HepG2 (cell line): ENCODE measurements around the gene PRDM11. TPM values are rescaled to one million over a fixed set of nuclear protein-coding genes. Genes with fewer than 3 reads are reported as not detected.

ENCODE experiments used
- ATAC-seq: fragments of 200-7000 bp; cut with Tn5 transposase; 3 replicates; pipeline ENCODE4 v1.9.1; 2020; ENCODE audit warnings: mild to moderate bottlenecking, moderate library complexity
- BruUV-seq: library from RNA; stranded (reverse); fragments of 400-500 nt; replicated peaks from 2 replicates; lab custom pipeline; 2021; lab: Mats Ljungman, UMichigan
- CTCF ChIA-PET: fragments of 300-600 bp; formaldehyde crosslinking; extraction: SDS; loops from one replicate; lab custom pipeline; 2021; ENCODE audit warnings: low total read pairs, inconsistent platforms, low intra/inter-chr PET ratio; lab: Yijun Ruan, JAX
- POLR2A ChIA-PET: fragments of 350-600 bp; sonication (Branson Sonifier 250); formaldehyde crosslinking; loops from one replicate; lab custom pipeline; 2020; ENCODE audit warnings: antibody characterized with exemption, inconsistent platforms; lab: Yijun Ruan, JAX
- DNase-seq: peaks from one replicate; pipeline ENCODE4 v3.0.0-alpha.2; 2015; ENCODE audit warnings: low spot score
- FAIRE-seq: peaks from 3 replicates; lab custom pipeline; 2011; peaks lifted over from hg19 to GRCh38; lab: Jason Lieb, UNC
- H2AFZ ChIP-seq: one replicate; pipeline ENCODE4 v1.6.1; 2011; ENCODE audit warnings: low read length, inconsistent platforms
- H3K27ac ChIP-seq: fragments of 300-600 bp; 3 replicates; pipeline ENCODE4 v1.8.0; 2011; ENCODE audit warnings: mixed run types, mild to moderate bottlenecking, mixed read lengths, low read length, inconsistent platforms; ENCODE audit not compliant: insufficient read depth; ENCODE audit errors: extremely low read length
- H3K27me3 ChIP-seq, 2 experiments: fragments of 200-600 bp in 1 of 2; 2 replicates in 1 of 2; 3 replicates in 1 of 2; pipeline versions ENCODE4 v1.6.0 to v1.8.0; 2011; ENCODE audit warnings: low read length in 2 of 2, mild to moderate bottlenecking in 2 of 2, moderate library complexity in 2 of 2, inconsistent platforms in 1 of 2; ENCODE audit not compliant: insufficient read depth in 2 of 2, control insufficient read depth in 1 of 2
- H3K36me3 ChIP-seq, 2 experiments: fragments of 200-600 bp in 1 of 2; replicated peaks in 1 of 2; 2 replicates in 1 of 2; 3 replicates in 1 of 2; pipeline versions ENCODE4 v1.5.1 to v1.8.0; 2011; ENCODE audit warnings: low read length in 2 of 2, inconsistent platforms in 1 of 2; ENCODE audit not compliant: insufficient read depth in 2 of 2, control insufficient read depth in 1 of 2
- H3K4me1 ChIP-seq: 2 replicates; pipeline ENCODE4 v1.5.1; 2012; ENCODE audit warnings: low read length, inconsistent platforms; ENCODE audit not compliant: insufficient read depth
- H3K4me2 ChIP-seq: 2 replicates; pipeline ENCODE4 v1.6.0; 2011; ENCODE audit warnings: low read depth, low read length, inconsistent platforms
- H3K4me3 ChIP-seq, 3 experiments: fragments of 200-600 bp in 1 of 3; sonication (generic), shearing (Covaris generic) in 1 of 3; replicated peaks in 1 of 3; 2 replicates each; pipeline ENCODE4 v1.5.1; 2011 to 2016; ENCODE audit warnings: low read length in 3 of 3, inconsistent platforms in 2 of 3, low read depth in 2 of 3, mild to moderate bottlenecking in 2 of 3, control low read depth in 1 of 3, mixed read lengths in 1 of 3; ENCODE audit not compliant: insufficient read depth in 1 of 3
- H3K79me2 ChIP-seq: one replicate; pipeline ENCODE4 v1.6.1; 2011; ENCODE audit warnings: low read length, inconsistent platforms; ENCODE audit not compliant: insufficient read depth
- H3K9ac ChIP-seq: 2 replicates; pipeline ENCODE4 v1.6.0; 2011; ENCODE audit warnings: mild to moderate bottlenecking, low read depth, low read length, inconsistent platforms; ENCODE audit not compliant: insufficient read depth
- H3K9me3 ChIP-seq: 2 replicates; pipeline ENCODE4 v1.5.1; 2012; ENCODE audit warnings: mild to moderate bottlenecking, low read length
- H4K20me1 ChIP-seq: 2 replicates; pipeline ENCODE4 v1.6.0; 2011; ENCODE audit warnings: inconsistent platforms, mild to moderate bottlenecking, low read length, moderate library complexity; ENCODE audit not compliant: insufficient read depth
- GTF3A ChIP-seq: sonication (generic); formaldehyde crosslinking; conservative IDR thresholded peaks from 2 replicates; pipeline ENCODE4 v1.4.0; 2020; ENCODE audit warnings: mild to moderate bottlenecking, missing genetic modification reagents
- HNF4G ChIP-seq, 2 experiments: sonication (generic) in 1 of 2; formaldehyde crosslinking in 1 of 2; IDR thresholded peaks; 2 replicates each; pipeline versions ENCODE4 v1.4.0 to v1.6.1; 2011 to 2020; ENCODE audit warnings: borderline replicate concordance in 2 of 2, low read depth in 2 of 2, mild to moderate bottlenecking in 2 of 2, low read length in 1 of 2, missing genetic modification reagents in 1 of 2, moderate library complexity in 1 of 2
- MAFF ChIP-seq: IDR thresholded peaks from 2 replicates; pipeline ENCODE4 v1.6.1; 2011; ENCODE audit warnings: low read depth, low read length, improper control_type of control experiment
- MBD4 ChIP-seq: IDR thresholded peaks from 2 replicates; pipeline ENCODE4 v1.6.1; 2012; ENCODE audit warnings: low read length, inconsistent platforms, borderline replicate concordance
- NRL ChIP-seq: sonication (generic); formaldehyde crosslinking; IDR thresholded peaks from 2 replicates; pipeline ENCODE4 v1.5.0; 2020; ENCODE audit warnings: missing genetic modification reagents, mild to moderate bottlenecking, moderate library complexity, borderline replicate concordance
- PHF21A ChIP-seq: sonication (generic); formaldehyde crosslinking; IDR thresholded peaks from 2 replicates; pipeline ENCODE4 v1.5.0; 2020; ENCODE audit warnings: mild to moderate bottlenecking, missing genetic modification reagents
- POLR2AphosphoS5 ChIP-seq: IDR thresholded peaks from 2 replicates; pipeline ENCODE4 v1.6.1; 2012; ENCODE audit warnings: low read depth, low read length
- RFXAP ChIP-seq: sonication (generic); formaldehyde crosslinking; IDR thresholded peaks from 2 replicates; pipeline ENCODE4 v1.4.0; 2020; ENCODE audit warnings: missing genetic modification reagents, borderline replicate concordance
- YEATS4 ChIP-seq: sonication (generic); formaldehyde crosslinking; IDR thresholded peaks from 2 replicates; pipeline ENCODE4 v1.4.0; 2020; ENCODE audit warnings: missing genetic modification reagents, borderline replicate concordance
- ZNF629 ChIP-seq: sonication (generic); formaldehyde crosslinking; conservative IDR thresholded peaks from 2 replicates; pipeline ENCODE4 v1.5.0; 2020; ENCODE audit warnings: missing genetic modification reagents
- ZNF83 ChIP-seq: sonication (generic); formaldehyde crosslinking; IDR thresholded peaks from 2 replicates; pipeline ENCODE4 v1.4.0; 2020; ENCODE audit warnings: missing genetic modification reagents, mild to moderate bottlenecking, borderline replicate concordance
- WGBS: methylation state at CpG from one replicate; pipeline ENCODE4 v1.1.6; 2017; ENCODE audit warnings: low lambda C conversion rate; 5-methylcytosine and 5-hydroxymethylcytosine counted together
- in situ Hi-C: cut with HindIII; loops from 2 replicates; pipeline ENCODE4 v1.10.0; 2017; ENCODE audit warnings: low pct_unique_long_range_greater_than_20kb; ENCODE audit not compliant: extremely low pct_ligation_motif_present
- intact Hi-C: fragments of 100-400 bp; cut with micrococcal nuclease; formaldehyde crosslinking; loops from one replicate; pipeline ENCODE4 v1.10.0; 2022; ENCODE audit not compliant: unreplicated experiment
- polyA plus RNA-seq, 8 experiments: library from polyadenylated mRNA; depleted of rRNA in 3 of 8; stranded (reverse) in 7 of 8; unstranded in 1 of 8; fragments of >200 nt; fragmentation: Illumina TruSeq in 4 of 8; extraction: Trizol in 4 of 8; gene quantifications; 2 replicates each; pipeline versions ENCODE4 v1.2.1 to v1.2.3, GENCODE V29; 2011 to 2016; ENCODE audit warnings: low read depth in 4 of 8, missing spikeins in 1 of 8, mixed read lengths in 1 of 8; ENCODE audit not compliant: insufficient read depth in 1 of 8
- total RNA-seq, 5 experiments: library from RNA; depleted of rRNA; stranded (reverse); fragments of >200 nt; fragmentation: Illumina TruSeq; extraction: Trizol; gene quantifications; 2 replicates each; pipeline ENCODE4 v1.2.3, GENCODE V29; 2016; ENCODE audit warnings: low read depth in 1 of 5
- TF ChIP-seq, protein P1 (sequence below): sonication (generic); formaldehyde crosslinking; IDR thresholded peaks from 2 replicates; pipeline ENCODE4 v1.8.0; 2022; ENCODE audit warnings: missing genetic modification reagents, mild to moderate bottlenecking, inconsistent platforms, borderline replicate concordance
- TF ChIP-seq, protein P2 (sequence below): sonication (generic); formaldehyde crosslinking; IDR thresholded peaks from 2 replicates; pipeline ENCODE4 v1.4.0; 2020; ENCODE audit warnings: mild to moderate bottlenecking, missing genetic modification reagents, borderline replicate concordance
- TF ChIP-seq, protein P3 (sequence below): sonication (generic); formaldehyde crosslinking; IDR thresholded peaks from 2 replicates; pipeline ENCODE4 v1.5.0; 2020; ENCODE audit warnings: mild to moderate bottlenecking, missing genetic modification reagents

Gene PRDM11
- total and polyA plus RNA-seq, 2 of the 13 experiments (the other 11 are each of a cell fraction or from before 2014, with no cell fraction given), result 3.4 to 4.7 TPM

DNA sequence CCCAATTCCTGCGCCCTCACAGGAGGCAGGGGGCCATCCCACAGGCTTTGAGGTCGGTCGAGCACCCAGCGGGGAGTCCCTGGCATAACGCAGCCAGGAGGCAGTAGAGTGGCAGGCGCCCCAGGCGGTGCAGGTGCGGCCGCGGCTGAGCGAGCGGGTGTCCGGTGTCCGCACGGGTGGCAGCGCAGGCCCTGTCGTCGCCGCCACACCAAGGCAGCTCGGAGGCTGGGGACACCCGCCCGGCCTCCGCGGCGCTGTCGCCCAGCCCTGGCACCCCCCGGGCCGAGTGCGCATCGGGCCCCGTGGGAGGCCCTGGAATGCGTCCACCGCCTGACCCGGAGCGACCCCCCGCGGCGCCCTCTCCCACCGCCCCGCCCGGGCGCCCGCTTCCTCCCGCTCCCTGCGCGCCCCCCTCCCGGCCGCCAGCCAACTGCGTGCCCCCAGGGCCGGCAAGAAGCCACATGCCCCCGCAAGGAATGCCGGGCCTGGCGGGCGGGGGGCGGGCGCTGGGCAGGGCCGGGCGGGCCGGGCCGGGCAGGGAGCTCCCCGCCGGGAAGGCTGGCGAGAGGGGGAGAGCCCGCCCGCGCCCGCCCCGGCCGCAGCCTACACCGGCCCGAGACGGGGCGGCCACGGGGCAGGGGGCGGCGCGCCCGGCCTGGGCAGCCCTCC lies 33.9 kb downstream of the PRDM11 start (continued):
- TF ChIP-seq YEATS4 (CRISPR knock-in tag) (0 out of 2 replicates have a peak, but pooled peaks have one; percentile 11), ZNF629 (CRISPR knock-in tag) (no peak), HNF4G (IDR thresholded peaks at IDR 0.05; ENCODE audit: borderline replicate concordance, low read depth, low read length) (no peak), HNF4G (CRISPR knock-in tag; IDR thresholded peaks at IDR 0.05; ENCODE audit: borderline replicate concordance, low read depth) (0 out of 2 replicates have a peak, but pooled peaks have one; percentile 27), RFXAP (no peak), MAFF (no peak)

DNA sequence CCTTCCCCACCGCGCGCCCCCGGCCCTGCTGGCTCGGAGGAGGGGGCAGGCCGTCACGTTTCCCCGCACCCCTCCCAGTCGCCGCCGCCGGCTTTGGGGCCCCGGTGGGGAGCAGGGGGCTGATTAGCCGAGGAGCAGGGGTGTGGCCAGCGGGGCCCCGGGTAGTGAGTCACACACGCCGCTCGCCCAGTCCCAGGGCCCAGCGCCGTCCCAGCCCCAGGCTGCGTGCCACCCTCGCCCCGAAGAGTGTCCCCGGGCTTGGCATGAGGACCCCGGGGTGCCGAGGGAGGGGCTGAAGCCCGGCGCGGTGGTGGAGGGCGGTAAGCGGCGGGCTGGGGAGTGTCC lies 34.4 kb downstream of the PRDM11 start:
- Histone ChIP-seq H3K9me3 (no peaks in the 10 kb centered on the region), H3K4me2 (peak overlapping the region; percentile 70), H3K4me3 (peak overlapping the region; percentile 38 to 71 (median 58); a peak in 5 of 6 replicates), H3K27ac (peak overlapping the region; percentile 74), H3K9ac (peak overlapping the region; percentile 72), H3K4me1 (peaks cover 16% of the 10 kb centered on the region), H3K36me3 (peaks cover 4 to 9% of the 10 kb centered on the region in 2 experiments; a peak in 4 of 5 replicates), H2AFZ (no peak overlapping the region), H3K79me2 (no peaks in the 10 kb centered on the region), H4K20me1 (no peaks in the 10 kb centered on the region), H3K27me3 (no peaks in the 10 kb centered on the region; a peak in 1 of 5 replicates)
- no peak for FAIRE-seq
- POLR2A ChIA-PET, result interaction anchor here (1.3 to 2.1 kb wide), 2 partner anchors 9 to 33 kb away, joined by 3 to 9 read pairs; partner anchors contain the start of gene PRDM11
- no peak for DNase-seq
- ATAC-seq, result peak; percentile 81
- intact Hi-C loops (loop anchor here (2.0 kb wide), 1 partner anchor 34 kb away; the partner anchor contains the start of gene PRDM11), in situ Hi-C loops (no loop called here)
- WGBS, result 45% methylated on average over 7 of the region's 33 CpGs
- no TSS peak for BruUV-seq
- CTCF ChIA-PET, result no interaction called here
- TF ChIP-seq NRL (CRISPR knock-in tag) (0 out of 2 replicates have a peak, but pooled peaks have one; percentile 16), GTF3A (CRISPR knock-in tag) (no peak), PHF21A (CRISPR knock-in tag) (0 out of 2 replicates have a peak, but pooled peaks have one; percentile 39), ZNF83 (CRISPR knock-in tag) (no peak), MBD4 (no peak), POLR2AphosphoS5 (0 out of 2 replicates have a peak, but pooled peaks have one; percentile 21)
- TF ChIP-seq, protein P1, sequence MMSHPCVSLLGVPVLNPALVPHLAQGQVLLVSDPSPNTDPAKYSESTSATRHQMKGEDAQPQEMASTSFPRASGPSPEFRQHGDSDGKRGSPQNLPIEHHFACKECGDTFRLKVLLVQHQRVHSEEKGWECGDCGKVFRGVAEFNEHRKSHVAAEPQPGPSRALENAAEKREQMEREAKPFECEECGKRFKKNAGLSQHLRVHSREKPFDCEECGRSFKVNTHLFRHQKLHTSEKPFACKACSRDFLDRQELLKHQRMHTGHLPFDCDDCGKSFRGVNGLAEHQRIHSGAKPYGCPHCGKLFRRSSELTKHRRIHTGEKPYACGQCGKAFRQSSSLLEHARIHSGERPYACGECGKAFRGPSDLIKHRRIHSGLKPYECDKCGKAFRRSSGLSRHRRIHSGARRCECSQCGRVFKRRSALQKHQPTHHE (CRISPR knock-in tag), result no peak
- TF ChIP-seq, protein P2, sequence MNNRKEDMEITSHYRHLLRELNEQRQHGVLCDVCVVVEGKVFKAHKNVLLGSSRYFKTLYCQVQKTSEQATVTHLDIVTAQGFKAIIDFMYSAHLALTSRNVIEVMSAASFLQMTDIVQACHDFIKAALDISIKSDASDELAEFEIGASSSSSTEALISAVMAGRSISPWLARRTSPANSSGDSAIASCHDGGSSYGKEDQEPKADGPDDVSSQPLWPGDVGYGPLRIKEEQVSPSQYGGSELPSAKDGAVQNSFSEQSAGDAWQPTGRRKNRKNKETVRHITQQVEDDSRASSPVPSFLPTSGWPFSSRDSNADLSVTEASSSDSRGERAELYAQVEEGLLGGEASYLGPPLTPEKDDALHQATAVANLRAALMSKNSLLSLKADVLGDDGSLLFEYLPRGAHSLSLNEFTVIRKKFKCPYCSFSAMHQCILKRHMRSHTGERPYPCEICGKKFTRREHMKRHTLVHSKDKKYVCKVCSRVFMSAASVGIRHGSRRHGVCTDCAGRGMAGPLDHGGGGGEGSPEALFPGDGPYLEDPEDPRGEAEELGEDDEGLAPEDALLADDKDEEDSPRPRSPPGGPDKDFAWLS (CRISPR knock-in tag), result no peak
- TF ChIP-seq, protein P3, sequence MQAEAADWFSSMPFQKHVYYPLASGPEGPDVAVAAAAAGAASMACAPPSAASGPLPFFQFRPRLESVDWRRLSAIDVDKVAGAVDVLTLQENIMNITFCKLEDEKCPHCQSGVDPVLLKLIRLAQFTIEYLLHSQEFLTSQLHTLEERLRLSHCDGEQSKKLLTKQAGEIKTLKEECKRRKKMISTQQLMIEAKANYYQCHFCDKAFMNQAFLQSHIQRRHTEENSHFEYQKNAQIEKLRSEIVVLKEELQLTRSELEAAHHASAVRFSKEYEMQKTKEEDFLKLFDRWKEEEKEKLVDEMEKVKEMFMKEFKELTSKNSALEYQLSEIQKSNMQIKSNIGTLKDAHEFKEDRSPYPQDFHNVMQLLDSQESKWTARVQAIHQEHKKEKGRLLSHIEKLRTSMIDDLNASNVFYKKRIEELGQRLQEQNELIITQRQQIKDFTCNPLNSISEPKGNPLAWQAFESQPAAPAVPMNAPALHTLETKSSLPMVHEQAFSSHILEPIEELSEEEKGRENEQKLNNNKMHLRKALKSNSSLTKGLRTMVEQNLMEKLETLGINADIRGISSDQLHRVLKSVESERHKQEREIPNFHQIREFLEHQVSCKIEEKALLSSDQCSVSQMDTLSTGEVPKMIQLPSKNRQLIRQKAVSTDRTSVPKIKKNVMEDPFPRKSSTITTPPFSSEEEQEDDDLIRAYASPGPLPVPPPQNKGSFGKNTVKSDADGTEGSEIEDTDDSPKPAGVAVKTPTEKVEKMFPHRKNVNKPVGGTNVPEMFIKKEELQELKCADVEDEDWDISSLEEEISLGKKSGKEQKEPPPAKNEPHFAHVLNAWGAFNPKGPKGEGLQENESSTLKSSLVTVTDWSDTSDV, result 0 out of 2 replicates have a peak, but pooled peaks have one; percentile 14
